PC-9 (cell line): Measurements from ENCODE around the gene VN1R5.

Experiments used
- EZH2 ChIP-seq: fragments of 200-600 bp; sonication (generic); IDR thresholded peaks from 2 replicates; pipeline ENCODE4 v1.8.0; 2017; ENCODE audit warnings: antibody characterized with exemption, low read depth
- TF ChIP-seq, protein P1 (sequence below): fragments of 200-600 bp; sonication (generic); conservative IDR thresholded peaks from 2 replicates; pipeline ENCODE4 v1.6.1; 2017; ENCODE audit warnings: mixed run types, antibody characterized with exemption, mild to moderate bottlenecking, moderate library complexity

DNA sequence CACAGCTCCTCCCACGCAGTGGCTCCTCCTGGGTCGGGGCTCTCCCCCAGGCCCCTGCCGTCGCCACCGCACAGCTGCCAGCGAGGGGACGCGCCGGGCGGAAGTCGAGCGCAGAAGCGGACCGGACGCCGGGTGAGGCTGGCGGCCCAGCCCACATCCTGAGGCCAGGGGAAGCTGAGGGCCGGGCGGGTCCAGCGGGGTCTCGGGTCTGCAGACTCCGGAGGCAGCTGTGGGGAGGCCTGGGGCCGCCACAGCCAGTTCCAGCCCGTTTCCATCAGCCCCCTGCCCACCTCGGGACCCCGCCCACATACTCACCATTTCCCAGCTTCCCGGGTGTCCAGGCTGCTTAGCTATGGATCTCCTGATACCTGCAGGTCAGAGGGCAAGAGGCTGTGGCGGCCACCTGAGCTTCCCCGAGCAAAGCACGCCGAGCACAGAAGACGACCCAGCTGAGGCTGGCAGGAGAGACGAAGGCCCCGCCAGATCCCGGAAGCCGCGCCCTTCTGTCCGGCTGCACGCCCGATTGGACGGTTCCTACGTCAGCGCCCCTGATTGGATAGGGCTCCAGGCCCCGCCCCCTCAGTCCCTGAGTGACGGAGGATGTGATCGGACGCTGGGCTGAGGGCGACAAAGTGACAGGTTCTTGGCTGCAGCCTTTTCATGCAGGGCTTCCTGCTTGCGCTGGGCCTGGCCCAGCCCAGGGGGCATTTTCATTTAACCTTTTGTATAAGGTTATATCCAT lies 45.3 kb upstream of the VN1R5 start:
- TF ChIP-seq, protein P1, sequence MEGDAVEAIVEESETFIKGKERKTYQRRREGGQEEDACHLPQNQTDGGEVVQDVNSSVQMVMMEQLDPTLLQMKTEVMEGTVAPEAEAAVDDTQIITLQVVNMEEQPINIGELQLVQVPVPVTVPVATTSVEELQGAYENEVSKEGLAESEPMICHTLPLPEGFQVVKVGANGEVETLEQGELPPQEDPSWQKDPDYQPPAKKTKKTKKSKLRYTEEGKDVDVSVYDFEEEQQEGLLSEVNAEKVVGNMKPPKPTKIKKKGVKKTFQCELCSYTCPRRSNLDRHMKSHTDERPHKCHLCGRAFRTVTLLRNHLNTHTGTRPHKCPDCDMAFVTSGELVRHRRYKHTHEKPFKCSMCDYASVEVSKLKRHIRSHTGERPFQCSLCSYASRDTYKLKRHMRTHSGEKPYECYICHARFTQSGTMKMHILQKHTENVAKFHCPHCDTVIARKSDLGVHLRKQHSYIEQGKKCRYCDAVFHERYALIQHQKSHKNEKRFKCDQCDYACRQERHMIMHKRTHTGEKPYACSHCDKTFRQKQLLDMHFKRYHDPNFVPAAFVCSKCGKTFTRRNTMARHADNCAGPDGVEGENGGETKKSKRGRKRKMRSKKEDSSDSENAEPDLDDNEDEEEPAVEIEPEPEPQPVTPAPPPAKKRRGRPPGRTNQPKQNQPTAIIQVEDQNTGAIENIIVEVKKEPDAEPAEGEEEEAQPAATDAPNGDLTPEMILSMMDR: no peak
- TF ChIP-seq EZH2: no peak
